Endothelial cell of umbilical vein (primary cell): ENCODE results near the gene ATN1. TPM values are rescaled to one million over a fixed set of nuclear protein-coding genes. Genes with fewer than 3 reads are reported as not detected.

ENCODE experiments used
- BruUV-seq: library from RNA; stranded (reverse); fragments of 400-500 nt; replicated peaks from 2 replicates; lab custom pipeline; 2021; lab: Mats Ljungman, UMichigan
- CTCF ChIA-PET: fragments of 300-600, 350-600 bp; sonication (Branson Sonifier 250); formaldehyde crosslinking; loops from one replicate; lab custom pipeline; 2021; ENCODE audit warnings: antibody characterized with exemption, inconsistent platforms; lab: Charles Lee
- POLR2A ChIA-PET: fragments of 300-600, 350-600 bp; sonication (Branson Sonifier 250); formaldehyde crosslinking; loops from one replicate; lab custom pipeline; 2021; ENCODE audit warnings: antibody characterized with exemption, inconsistent platforms; lab: Charles Lee
- DNase-seq: peaks from one replicate; pipeline ENCODE4 v3.0.0-alpha.2; 2011; ENCODE audit warnings: low read depth, low spot score
- FAIRE-seq: peaks from 2 replicates; lab custom pipeline; 2011; peaks lifted over from hg19 to GRCh38; lab: Jason Lieb, UNC
- H2AFZ ChIP-seq: 2 replicates; pipeline ENCODE4 v1.6.0; 2012; ENCODE audit warnings: low read depth, low read length, control low read depth, inconsistent platforms
- H3K27ac ChIP-seq: 2 replicates; pipeline ENCODE4 v1.5.1; 2011; ENCODE audit warnings: low read depth, mild to moderate bottlenecking, control low read depth, low read length, moderate library complexity; ENCODE audit not compliant: insufficient read depth
- H3K27me3 ChIP-seq, 2 experiments: 2 replicates each; pipeline versions ENCODE4 v1.6.0 to v1.6.1; 2011; ENCODE audit warnings: low read length in 2 of 2, mixed read lengths in 1 of 2; ENCODE audit not compliant: control insufficient read depth in 2 of 2, insufficient read depth in 2 of 2
- H3K36me3 ChIP-seq, 2 experiments: 2 replicates in 1 of 2; 3 replicates in 1 of 2; pipeline ENCODE4 v1.5.1; 2011; ENCODE audit warnings: low read length in 2 of 2, mild to moderate bottlenecking in 1 of 2, moderate library complexity in 1 of 2; ENCODE audit not compliant: control insufficient read depth in 2 of 2, insufficient read depth in 2 of 2; ENCODE audit errors: extremely low read depth in 1 of 2
- H3K4me1 ChIP-seq: 3 replicates; pipeline ENCODE4 v1.5.1; 2011; ENCODE audit warnings: mild to moderate bottlenecking, low read length; ENCODE audit not compliant: control insufficient read depth, insufficient read depth; ENCODE audit errors: extremely low read depth
- H3K4me2 ChIP-seq: 2 replicates; pipeline ENCODE4 v1.6.1; 2011; ENCODE audit warnings: low read length, control low read depth, mixed read lengths; ENCODE audit not compliant: insufficient read depth
- H3K4me3 ChIP-seq, 3 experiments: fragments of 200-600 bp in 1 of 3; sonication (generic), shearing (Covaris generic) in 1 of 3; replicated peaks in 1 of 3; 2 replicates each; pipeline ENCODE4 v1.5.1; 2011 to 2016; ENCODE audit warnings: control low read depth in 3 of 3, low read length in 3 of 3, mild to moderate bottlenecking in 2 of 3, inconsistent platforms in 1 of 3, low read depth in 1 of 3, moderate library complexity in 1 of 3; ENCODE audit not compliant: insufficient read depth in 1 of 3
- H3K79me2 ChIP-seq: 2 replicates; pipeline ENCODE4 v1.6.0; 2012; ENCODE audit warnings: low read length, inconsistent platforms; ENCODE audit not compliant: control insufficient read depth, insufficient read depth
- H3K9ac ChIP-seq: replicated peaks from 2 replicates; pipeline ENCODE3; 2011; ENCODE audit warnings: low read length, control low read depth; ENCODE audit not compliant: insufficient read depth; ENCODE audit errors: extremely low read depth
- H3K9me1 ChIP-seq: replicated peaks from 3 replicates; pipeline ENCODE4 v1.6.0; 2011; ENCODE audit warnings: mild to moderate bottlenecking, low read length; ENCODE audit not compliant: control insufficient read depth, insufficient read depth; ENCODE audit errors: extremely low read depth
- H3K9me3 ChIP-seq: replicated peaks from 2 replicates; pipeline ENCODE4 v1.5.1; 2012; ENCODE audit warnings: low read length, inconsistent platforms; ENCODE audit not compliant: control insufficient read depth, insufficient read depth
- H4K20me1 ChIP-seq: replicated peaks from 2 replicates; pipeline ENCODE3; 2011; ENCODE audit warnings: mild to moderate bottlenecking, low read length; ENCODE audit not compliant: control insufficient read depth, insufficient read depth; ENCODE audit errors: extremely low read depth
- CTCF ChIP-seq, 2 donors: IDR thresholded peaks; 1 replicate in 1 of 2; 2 replicates in 1 of 2; pipeline ENCODE4 v1.5.1; 2011; ENCODE audit warnings: low read length in 2 of 2, mild to moderate bottlenecking in 2 of 2, moderate library complexity in 2 of 2, control low read depth in 1 of 2, inconsistent platforms in 1 of 2, low read depth in 1 of 2; ENCODE audit not compliant: insufficient read depth in 1 of 2; ENCODE audit errors: extremely low read depth in 1 of 2
- EZH2 ChIP-seq: IDR thresholded peaks from 2 replicates; pipeline ENCODE4 v1.6.1; 2012; ENCODE audit warnings: borderline replicate concordance, low read depth, mild to moderate bottlenecking, moderate library complexity, low read length, inconsistent platforms; ENCODE audit not compliant: severe bottlenecking
- GATA2 ChIP-seq: IDR thresholded peaks from 2 replicates; pipeline ENCODE4 v1.7.0; 2011; ENCODE audit warnings: low read depth, mild to moderate bottlenecking, moderate library complexity, mixed read lengths, low read length; ENCODE audit not compliant: insufficient read length, insufficient read depth
- JUN ChIP-seq: IDR thresholded peaks from 2 replicates; pipeline ENCODE4 v1.6.1; 2011; ENCODE audit warnings: borderline replicate concordance, low read depth; ENCODE audit not compliant: insufficient read length, insufficient read depth
- MYC ChIP-seq: IDR thresholded peaks from one replicate; pipeline ENCODE4 v1.6.1; 2011; ENCODE audit warnings: mild to moderate bottlenecking, low read depth, low read length
- POLR2A ChIP-seq: IDR thresholded peaks from 2 replicates; pipeline ENCODE4 v1.6.1; 2012; ENCODE audit warnings: low read depth, mild to moderate bottlenecking, control low read depth, low read length
- POLR2AphosphoS5 ChIP-seq: IDR thresholded peaks from 2 replicates; pipeline ENCODE4 v1.6.1; 2012; ENCODE audit warnings: low read depth, mild to moderate bottlenecking, control low read depth, low read length, moderate library complexity; ENCODE audit not compliant: insufficient read depth
- dilution Hi-C: fragments of 300-500 bp; cut with MboI; formaldehyde crosslinking; loops from one replicate; pipeline ENCODE4 v1.15.0; 2019; ENCODE audit warnings: low sequenced_read_pairs; ENCODE audit not compliant: extremely low pct_ligation_motif_present
- intact Hi-C: fragments of 100-400 bp; cut with micrococcal nuclease; formaldehyde crosslinking; loops from one replicate; pipeline ENCODE4 v1.10.0; 2022
- polyA plus RNA-seq, 4 experiments: library from polyadenylated mRNA; depleted of rRNA in 3 of 4; stranded (reverse) in 3 of 4; unstranded in 1 of 4; fragments of >200 nt; gene quantifications; 2 replicates each; pipeline versions ENCODE4 v1.2.1 to v1.2.3, GENCODE V29; 2011 to 2012; ENCODE audit warnings: missing spikeins in 1 of 4
- total RNA-seq: library from RNA; stranded (reverse); gene quantifications from 2 replicates; pipeline ENCODE4 v1.2.3, GENCODE V29; 2021

The ATN1 gene
- total and polyA plus RNA-seq, 2 donors (not counting 3 experiments of a cell fraction or from before 2014, with no cell fraction given): 46.4 to 117 TPM

- H3K9me1 ChIP-seq: no peaks in the 10 kb centered on the region
- DNase-seq (peak; percentile 89), FAIRE-seq (peak; percentile 98)
- peak overlapping the region; percentile 73 for H3K4me2 ChIP-seq
- BruUV-seq: no TSS peak
- peak overlapping the region; percentile 57 for H3K27ac ChIP-seq
- H3K9me3 ChIP-seq: no peaks in the 10 kb centered on the region
- peaks cover 15% of the 10 kb centered on the region for H3K4me1 ChIP-seq
- H3K4me3 ChIP-seq: peak overlapping the region; percentile 20 to 51 (median 51)
- no peak overlapping the region for H2AFZ ChIP-seq
- H3K9ac ChIP-seq: peak overlapping the region; percentile 74
- POLR2A ChIA-PET: interaction anchor here (0.6 to 2.5 kb wide), 13 partner anchors 10 to 165 kb away, joined by 3 to 24 read pairs (median 6); partner anchors contain the start of genes ATN1, C1RL, LPCAT3 and SPSB2
- no peaks in the 10 kb centered on the region for H3K79me2 ChIP-seq
- TF ChIP-seq EZH2: no peak
- TF ChIP-seq GATA2: no peak
- no peak for TF ChIP-seq JUN
- TF ChIP-seq POLR2AphosphoS5: no peak
- TF ChIP-seq MYC: no peak
- no peak for TF ChIP-seq POLR2A
- peak; percentile 72 to 89 for TF ChIP-seq CTCF (IDR thresholded peaks at IDR 0.05; ENCODE audit: extremely low read depth in 1 of 2, insufficient read depth in 1 of 2, low read depth in 1 of 2, low read length in 2 of 2)
- no peaks in the 10 kb centered on the region for H3K27me3 ChIP-seq
- H4K20me1 ChIP-seq: no peaks in the 10 kb centered on the region
- intact Hi-C loops (loop anchor here (1.0 to 2.0 kb wide), 10 partner anchors 20 to 694 kb away; partner anchors contain the start of genes C1R, C1RL, EMG1 and LPCAT3), dilution Hi-C loops (no loop called here)
- H3K36me3 ChIP-seq: peaks cover 0 to 13% of the 10 kb centered on the region in 2 experiments
- CTCF ChIA-PET: interaction anchor here (0.6 to 6.0 kb wide), 29 partner anchors 10 to 693 kb away, joined by 3 to 124 read pairs (median 4); partner anchors contain the start of genes ATN1, C1R, C1RL and C1S
These were observed 16.8 kb downstream of the ATN1 start for GRCh38 chr12:6944381-6945186.
